ENCODE results near the gene ZNF318. TPM values are rescaled to one million over a fixed set of nuclear protein-coding genes. Genes with fewer than 3 reads are reported as not detected.
"Not testable (repeated sequence)": the region's sequence is repeated elsewhere in the genome, so short reads cannot be mapped to it uniquely, and the experiment has no call there.

ZNF318 gene
- total and polyA plus RNA-seq, 3 donors from 2014 or later = 79.7 to 123 (median 97.9) TPM

GRCh38 chr6:43389730-43390295 lies 20.4 kb upstream of the ZNF318 start:
- intact Hi-C loops (cut with DNase I; ENCODE audit: low total_unique reads) = no loop called here
- Histone ChIP-seq H3K27ac (no peak overlapping the region), H3K4me1 (no peaks in the 10 kb centered on the region), H3K4me3 (no peak overlapping the region), H3K36me3 (ENCODE audit: low read depth, missing control alignments) (no peaks in the 10 kb centered on the region), H3K9me3 (no peaks in the 10 kb centered on the region), H3K27me3 (no peaks in the 10 kb centered on the region)
- no peak for DNase-seq
- no peak for TF ChIP-seq CTCF (IDR thresholded peaks at IDR 0.05)
- TF ChIP-seq POLR2A (IDR thresholded peaks at IDR 0.05) = no peak
- 87 to 90% methylated on average over 6 of the region's 6 CpGs for WGBS, 2 donors

GRCh38 chr6:43386492-43386891 lies 17.0 kb upstream of the ZNF318 start:
- no peaks in the 10 kb centered on the region for H3K4me1 ChIP-seq
- H3K36me3 ChIP-seq (ENCODE audit: low read depth, missing control alignments) = no peaks in the 10 kb centered on the region
- TF ChIP-seq CTCF (IDR thresholded peaks at IDR 0.05) (peak in 2 of 3 experiments; percentile 19 to 39), POLR2A (IDR thresholded peaks at IDR 0.05) (no peak)
- H3K4me3 ChIP-seq = no peak overlapping the region
- no peaks in the 10 kb centered on the region for H3K9me3 ChIP-seq
- 46 to 49% methylated on average over 1 of the region's 1 CpG for WGBS, 2 donors
- H3K27me3 ChIP-seq = no peaks in the 10 kb centered on the region
- no peak for DNase-seq
- H3K27ac ChIP-seq = no peak overlapping the region
- intact Hi-C loops (cut with DNase I; ENCODE audit: low total_unique reads) = no loop called here

- no peaks in the 10 kb centered on the region for H3K4me1 ChIP-seq
- no peaks in the 10 kb centered on the region for H3K36me3 ChIP-seq (ENCODE audit: low read depth, missing control alignments)
- no peak overlapping the region for H3K27ac ChIP-seq
- WGBS, 2 donors = 83 to 85% methylated on average over 6 of the region's 6 CpGs
- TF ChIP-seq CTCF (IDR thresholded peaks at IDR 0.05) = no peak
- H3K27me3 ChIP-seq = no peaks in the 10 kb centered on the region
- H3K9me3 ChIP-seq = no peaks in the 10 kb centered on the region
- DNase-seq = no peak
- intact Hi-C loops (cut with DNase I; ENCODE audit: low total_unique reads) = no loop called here
- no peak overlapping the region for H3K4me3 ChIP-seq
Measured at GRCh38 chr6:43383021-43383667, 13.7 kb upstream of the ZNF318 start.

- H3K4me1 ChIP-seq; intact Hi-C loops (cut with DNase I; ENCODE audit: low total_unique reads); H3K27me3 ChIP-seq; DNase-seq; H3K9me3 ChIP-seq; H3K4me3 ChIP-seq; H3K27ac ChIP-seq; H3K36me3 ChIP-seq (ENCODE audit: low read depth, missing control alignments): not testable (repeated sequence)
- 89 to 95% methylated on average over 9 of the region's 9 CpGs for WGBS, 2 donors
Measured at GRCh38 chr6:43380858-43381257, 11.4 kb upstream of the ZNF318 start.

GRCh38 chr6:43378631-43379030 lies 9.2 kb upstream of the ZNF318 start:
- no peaks in the 10 kb centered on the region for H3K36me3 ChIP-seq (ENCODE audit: low read depth, missing control alignments)
- no peaks in the 10 kb centered on the region for H3K27me3 ChIP-seq
- intact Hi-C loops (cut with DNase I; ENCODE audit: low total_unique reads) = no loop called here
- H3K4me1 ChIP-seq = no peaks in the 10 kb centered on the region
- no peak overlapping the region for H3K27ac ChIP-seq
- WGBS, 2 donors = 70 to 73% methylated on average over 3 of the region's 3 CpGs
- DNase-seq = no peak
- no peaks in the 10 kb centered on the region for H3K9me3 ChIP-seq
- TF ChIP-seq CTCF (IDR thresholded peaks at IDR 0.05) (no peak), POLR2A (IDR thresholded peaks at IDR 0.05) (no peak)
- no peak overlapping the region for H3K4me3 ChIP-seq
